Activated T-cell treated with anti-CD3 and anti-CD28 coated beads for 24 hours (primary cell): ENCODE data around the gene CRYGN.

Source experiments
- DNase-seq: peaks from one replicate; pipeline ENCODE4 v3.0.0-alpha.2; 2020; ENCODE audit warnings: low read depth

The CRYGN gene

DNA sequence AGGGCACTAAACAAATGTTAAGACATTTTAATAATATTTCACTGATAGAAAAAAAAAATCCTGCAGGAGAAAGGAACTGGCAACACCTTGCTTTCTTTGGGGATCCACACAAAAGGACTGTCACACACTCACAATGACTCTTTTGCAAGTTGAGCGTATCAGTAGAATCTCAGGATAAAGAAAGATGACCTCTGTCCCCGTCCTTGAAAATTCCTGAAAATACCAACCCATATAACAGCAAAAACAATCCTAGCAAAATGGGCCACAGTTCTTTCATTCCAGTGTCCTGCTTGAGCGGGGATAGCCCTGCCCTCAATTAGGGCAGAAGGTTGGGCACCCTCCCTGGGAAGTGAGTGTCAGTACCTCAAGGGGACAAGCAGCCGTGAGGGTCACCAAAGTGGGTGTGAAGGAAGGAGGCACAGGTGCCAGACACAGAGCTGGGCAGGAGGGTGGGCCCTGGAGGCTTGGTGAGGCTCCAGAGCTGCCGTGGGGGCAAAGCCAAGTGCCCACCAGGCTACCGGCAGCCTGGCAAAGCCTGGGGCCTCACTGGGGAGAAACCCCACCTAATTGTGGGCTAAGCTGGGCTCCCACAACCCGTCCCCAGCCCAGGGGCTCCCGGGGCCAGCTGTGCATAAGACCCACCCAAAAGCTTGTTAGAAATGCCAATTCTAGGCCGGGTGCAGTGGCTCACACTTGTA lies 32.9 kb downstream of the CRYGN start:
- DNase-seq: no peak

DNA sequence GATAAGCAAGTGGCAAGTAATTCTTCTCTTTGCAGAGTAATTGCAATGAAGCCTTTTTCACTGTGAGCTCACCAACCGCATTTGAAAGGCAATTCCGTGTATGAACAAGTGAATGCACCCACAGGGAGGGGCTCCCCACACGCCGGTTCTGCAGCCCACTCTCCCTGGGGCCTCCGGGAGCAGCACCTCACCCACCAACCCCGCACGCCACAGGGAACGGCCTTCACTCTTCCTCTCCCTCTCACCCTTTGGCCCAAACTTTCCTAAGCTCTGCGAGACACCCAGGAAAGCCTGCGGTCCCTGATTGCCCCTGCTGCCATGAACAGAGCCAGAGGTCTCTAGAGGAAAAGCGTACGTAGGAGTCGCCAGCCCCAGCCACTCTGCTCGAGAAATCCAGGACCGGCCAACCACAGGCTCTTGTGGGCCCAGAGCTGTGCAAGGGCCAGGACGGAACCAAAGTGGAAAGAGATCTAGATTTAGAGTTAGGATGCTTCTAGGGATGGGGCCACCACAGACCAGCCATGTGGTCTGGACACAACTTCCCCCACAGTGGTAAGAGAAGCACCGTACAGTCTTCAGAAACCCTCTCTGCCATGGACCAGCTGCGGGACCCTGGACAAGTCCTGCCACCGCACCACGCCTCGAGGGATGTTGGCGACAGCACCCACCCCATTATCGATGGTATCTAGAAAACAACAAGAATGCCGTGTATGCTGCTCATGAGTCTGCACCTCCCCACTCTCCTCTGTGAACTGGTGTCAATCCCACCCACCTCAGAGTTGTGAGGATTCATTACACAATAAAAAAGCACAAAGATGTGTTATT lies 33.7 kb downstream of the CRYGN start:
- DNase-seq: no peak

DNA sequence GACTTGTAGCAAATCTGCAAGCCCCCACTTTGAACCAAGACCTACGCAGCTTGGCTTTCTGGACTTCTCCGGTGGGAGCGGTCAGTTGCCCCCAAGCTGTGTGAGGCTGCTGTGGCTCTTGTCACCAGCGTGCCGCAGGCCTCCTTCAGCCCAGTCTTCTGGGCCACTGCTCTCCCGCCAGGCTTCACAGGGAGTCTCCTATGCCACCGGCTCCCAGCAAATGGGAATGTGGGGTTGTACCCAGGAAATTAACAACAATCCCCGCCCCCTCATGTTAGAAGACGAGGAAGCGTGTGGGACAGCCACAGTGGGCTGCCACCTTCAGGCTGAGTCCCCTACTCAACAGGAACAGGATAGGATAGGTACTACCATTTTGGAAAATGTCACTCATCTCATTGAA lies 34.4 kb downstream of the CRYGN start:
- DNase-seq: no peak

DNA sequence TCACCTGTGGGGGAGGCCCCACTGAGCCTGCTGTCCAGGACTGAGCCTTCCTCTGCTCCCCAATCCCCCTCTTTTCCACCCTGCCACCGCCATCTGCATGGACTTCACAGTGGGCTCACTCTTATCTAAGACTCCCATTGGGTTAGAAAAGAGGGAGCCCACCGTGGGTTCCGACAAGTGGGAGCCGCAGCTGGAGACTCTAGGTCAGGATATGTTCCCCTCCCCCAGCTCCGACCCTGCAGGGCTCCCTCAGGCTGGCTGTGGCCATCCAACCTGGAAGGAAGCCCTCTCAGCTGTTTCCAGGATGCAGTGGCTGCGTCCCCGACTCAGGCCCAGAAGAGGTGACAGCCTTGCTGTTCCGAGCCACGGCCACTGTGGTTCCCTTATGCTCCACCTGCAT lies 34.9 kb downstream of the CRYGN start:
- no peak for DNase-seq

DNA sequence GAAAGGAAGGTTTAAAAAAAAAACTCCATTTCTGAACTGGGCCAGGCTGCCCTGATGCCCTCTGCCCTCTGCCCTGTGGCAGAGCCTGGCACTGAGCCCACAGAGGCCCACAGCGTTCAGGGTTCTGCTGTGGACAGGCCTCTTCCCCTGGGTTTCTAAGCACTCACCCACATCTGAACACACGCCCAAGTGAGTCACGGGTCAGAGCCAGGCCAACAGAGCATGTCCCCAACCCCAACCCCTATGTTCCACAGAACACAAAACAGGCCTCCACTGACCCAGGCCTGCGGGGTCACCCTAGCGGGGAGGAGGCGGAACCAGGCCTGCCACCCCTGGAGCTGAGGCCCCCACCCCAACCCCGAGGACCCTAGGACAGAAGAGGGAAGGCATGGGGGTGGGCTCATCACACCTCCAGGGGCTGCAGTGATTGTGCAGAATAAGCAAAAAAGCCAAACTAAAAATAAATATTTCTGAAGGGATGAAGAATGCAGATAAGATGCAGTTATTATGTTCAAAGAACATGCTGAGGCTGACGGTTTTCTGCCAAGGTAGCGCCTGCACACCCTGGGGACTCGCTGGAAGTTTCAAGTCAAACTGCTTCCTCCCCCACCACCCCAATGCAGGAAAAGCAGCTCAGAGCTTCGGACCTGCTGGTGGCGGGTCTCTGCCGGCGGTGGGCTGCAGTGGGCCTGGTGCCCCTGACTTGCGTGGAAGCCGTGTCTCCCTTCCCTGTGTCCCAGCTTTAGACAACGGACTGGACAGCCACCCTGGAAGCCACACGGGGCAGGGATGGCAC lies 35.5 kb downstream of the CRYGN start:
- no peak for DNase-seq

DNA sequence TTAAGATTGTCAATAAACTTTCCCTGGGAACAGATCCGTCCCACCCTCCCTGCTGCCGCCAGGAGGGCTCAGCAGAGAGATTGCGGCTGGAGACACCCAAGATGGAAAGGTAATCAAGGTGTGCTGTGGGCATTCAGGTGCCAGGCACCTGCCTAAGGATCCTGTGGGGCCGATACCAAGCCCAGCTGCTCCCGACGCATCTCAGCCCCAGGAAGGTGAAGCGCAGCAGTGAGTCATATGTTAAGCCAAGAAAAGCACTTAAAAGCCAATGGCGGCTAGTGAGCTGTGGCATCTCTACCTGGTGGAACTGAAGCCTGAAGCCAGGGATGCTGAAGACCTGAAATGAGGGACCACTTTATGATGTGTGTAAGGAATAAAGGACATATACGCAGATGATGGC lies 36.2 kb downstream of the CRYGN start:
- DNase-seq: no peak

DNA sequence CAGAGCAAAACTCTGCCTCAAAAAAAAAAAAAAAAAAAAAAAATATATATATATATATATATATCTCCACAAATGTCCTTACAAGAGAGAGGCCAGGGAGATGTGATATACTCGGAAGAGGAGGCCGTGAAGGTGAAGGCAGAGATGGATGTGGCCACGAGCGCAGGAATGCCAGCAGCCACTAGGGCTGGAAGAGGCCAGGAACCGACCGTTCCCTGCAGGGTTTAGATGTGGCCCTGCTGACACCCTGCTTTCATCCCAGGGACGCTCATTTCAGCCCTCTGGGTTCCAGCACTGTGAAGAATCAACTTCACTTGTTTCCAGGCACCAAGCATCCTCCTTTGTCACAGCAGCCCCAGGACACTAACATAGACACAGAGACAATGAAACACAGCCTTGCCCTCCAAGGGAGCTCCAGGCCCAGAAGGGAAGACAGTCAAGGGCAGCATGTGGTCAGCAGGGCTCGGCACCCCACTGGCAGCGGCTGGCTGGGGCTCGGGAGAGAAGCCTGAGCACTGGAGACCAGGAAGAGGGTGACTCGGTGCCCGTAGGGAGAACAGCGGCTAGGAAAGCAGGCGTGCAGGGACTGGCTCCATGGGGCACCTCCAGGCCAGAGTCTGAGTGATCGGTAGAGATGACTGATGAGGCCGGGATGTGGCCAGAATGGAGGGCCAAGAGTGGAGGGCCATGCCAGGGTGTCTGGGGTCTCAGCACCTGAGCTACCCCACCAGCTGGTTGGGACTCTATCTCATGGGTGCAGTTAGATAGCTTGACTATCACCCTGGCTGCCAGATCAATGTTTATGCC lies 37.7 kb downstream of the CRYGN start:
- DNase-seq: no peak

DNA sequence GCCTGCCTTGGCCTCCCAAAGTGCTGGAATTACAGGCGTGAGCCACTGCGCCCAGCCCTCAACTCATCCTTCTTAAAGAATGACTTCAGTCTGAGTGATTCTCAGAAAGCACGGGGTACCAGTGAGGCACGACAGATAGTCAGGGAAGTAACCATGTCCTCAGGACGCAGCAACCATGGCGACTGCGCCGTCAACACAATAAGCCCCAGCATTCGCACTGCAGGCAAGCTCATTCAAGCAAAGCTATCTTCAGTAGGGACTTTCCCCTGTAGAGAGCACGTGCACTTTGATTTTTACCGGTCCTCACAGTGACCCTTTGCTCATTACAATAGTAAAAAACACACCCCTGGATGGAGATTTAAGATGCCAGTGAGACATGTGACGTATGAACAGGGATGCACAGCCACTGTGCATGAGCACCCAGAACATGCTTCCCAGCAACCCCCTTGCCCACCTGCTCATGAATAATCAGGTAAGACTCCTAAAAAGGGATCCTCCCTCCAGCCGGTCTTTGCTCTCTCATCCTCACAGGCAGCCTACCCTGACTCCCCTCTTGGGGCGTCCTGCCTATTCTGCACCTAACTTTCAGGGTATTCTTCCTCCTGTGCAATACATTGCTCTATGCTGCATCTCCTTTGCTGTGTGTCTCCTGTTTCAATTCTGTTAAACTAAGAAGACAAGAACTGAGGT lies 39.2 kb downstream of the CRYGN start:
- DNase-seq: no peak

DNA sequence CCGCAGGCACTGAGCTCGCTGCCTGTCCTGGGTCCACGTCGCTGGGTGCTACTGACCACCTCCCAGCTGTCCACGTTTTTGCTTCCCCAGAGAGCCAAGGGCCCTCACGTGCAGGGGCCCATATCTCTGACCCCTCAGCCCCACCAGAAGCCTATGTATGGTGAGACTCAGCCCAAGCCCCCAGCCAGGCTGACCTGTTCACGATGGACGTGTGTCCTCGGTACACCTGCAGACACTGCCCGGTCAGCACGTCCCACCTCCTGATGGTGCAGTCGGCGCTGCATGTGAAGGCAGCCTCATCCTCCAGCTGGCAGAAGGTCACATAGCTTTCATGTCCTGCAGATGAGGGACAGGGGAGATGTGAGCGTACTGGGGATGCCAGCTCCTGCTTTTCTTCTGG lies 40.0 kb downstream of the CRYGN start:
- no peak for DNase-seq

DNA sequence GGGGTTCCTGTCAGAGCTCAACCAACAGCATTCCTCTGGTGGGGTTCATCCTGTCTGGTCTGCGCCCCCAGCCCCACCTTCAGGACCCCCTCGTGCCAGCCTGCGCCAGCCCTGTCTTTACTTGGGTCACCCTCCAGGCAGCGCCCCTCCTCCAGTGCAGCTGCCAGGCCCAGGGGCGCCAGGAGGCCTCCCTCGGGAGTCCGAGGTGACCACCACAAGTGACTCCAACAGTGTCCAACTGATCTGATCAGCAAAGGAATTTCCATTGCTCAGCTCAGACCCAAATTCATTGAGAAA lies 40.7 kb downstream of the CRYGN start:
- DNase-seq: no peak

DNA sequence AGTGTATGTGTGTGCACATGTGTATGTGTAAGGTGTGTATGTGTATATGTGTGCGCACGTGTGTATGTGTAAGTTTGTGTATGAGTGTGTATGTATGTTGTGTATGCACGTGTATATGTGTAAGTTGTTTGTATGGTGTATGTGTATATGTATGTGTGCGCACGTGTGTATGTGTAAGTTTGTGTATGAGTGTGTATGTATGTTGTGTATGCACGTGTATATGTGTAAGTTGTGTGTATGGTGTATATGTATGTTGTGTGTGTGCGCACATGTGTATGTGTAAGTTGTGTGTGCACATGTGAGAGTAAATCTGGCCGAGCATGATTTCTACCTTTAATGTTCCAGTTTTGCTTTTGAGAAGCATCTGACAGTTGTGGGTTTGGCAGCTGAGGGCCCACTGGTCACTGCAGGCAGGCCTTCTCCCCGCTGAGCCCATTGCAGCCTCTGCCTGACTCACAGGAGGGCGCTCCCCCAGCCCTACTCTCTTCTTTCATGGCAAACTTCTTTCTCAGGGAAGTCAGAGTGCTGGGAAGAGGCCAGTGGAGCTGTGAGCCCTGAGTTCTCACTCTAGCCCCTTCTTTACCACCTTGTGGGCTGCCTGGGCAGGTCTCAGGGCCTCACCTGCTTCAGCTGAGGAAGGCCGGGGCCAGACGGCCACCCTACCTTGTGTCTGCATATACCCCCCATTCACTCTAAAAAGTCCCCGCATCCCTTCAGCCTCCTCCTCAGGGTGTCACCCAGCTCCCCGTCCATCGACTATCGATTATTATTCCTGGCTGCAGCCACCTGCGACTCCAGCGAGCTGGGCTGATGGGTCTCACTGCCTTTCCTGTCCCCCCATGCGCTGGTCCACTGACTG lies 41.3 kb downstream of the CRYGN start:
- DNase-seq: no peak

DNA sequence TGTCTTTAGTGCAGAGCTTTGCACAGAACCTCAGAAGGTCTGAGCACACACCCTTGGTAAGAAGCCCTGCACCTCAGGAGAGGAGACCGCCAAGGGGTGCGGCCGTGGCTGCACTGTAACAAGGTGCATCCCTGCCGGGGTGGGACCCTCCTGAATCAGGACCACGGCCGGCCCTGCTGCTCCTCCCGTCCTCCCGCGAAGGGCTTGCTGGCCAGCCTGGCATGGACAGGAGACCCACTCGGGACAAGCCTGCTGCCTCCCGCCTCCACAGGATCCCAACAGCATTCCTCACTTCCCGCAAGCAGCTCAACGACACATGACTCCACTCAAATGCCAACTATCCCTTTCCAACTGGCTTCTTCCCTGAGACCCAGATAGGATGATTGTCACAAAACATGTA lies 42.9 kb downstream of the CRYGN start:
- no peak for DNase-seq

DNA sequence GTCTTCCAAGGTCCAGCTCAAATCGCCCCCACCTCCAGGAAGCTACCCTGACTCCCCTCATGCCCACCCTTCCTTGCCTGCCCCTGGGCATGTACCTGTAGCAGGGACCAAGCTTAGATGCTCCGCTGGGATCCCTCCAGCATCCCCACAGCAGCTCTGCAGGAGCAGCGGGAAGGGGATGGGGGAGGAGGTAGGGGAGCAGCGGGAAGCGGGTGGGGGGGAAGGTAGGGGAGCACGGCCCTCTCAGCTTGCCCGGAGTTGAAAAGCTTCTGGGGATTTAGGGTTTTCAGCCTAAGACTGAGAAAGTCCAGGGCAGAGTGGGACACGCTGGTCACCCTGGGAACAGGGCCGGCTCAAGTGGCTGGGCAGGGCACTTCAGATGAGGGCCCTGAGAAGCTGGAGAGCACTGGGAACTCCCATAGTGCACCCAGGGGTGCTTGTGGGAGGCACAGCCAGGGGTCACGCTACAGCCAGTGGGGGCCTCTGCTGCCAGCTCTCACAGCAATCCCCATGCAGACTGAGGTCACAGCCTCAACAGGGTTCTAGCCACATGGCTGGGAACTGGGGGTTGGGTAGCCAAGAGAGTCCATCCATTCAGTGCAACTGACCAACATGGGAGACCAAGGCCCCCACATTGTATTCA lies 43.5 kb downstream of the CRYGN start:
- no peak for DNase-seq

DNA sequence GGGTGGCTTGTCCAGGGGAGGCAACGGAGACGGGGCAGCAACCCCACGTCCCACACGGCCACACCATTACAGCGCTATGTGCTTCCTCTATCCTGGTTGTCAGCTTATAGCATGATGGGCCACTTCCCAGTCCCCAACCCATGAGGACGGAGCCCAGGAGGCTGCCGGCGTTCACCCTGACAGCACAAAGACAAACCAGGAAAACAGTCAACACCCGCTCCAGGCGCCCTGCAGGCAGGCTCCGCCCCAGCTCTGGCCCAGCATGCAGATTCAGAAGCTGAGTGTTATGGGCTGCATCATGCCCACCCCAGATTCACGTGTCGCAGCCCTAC lies 44.9 kb downstream of the CRYGN start:
- no peak for DNase-seq

DNA sequence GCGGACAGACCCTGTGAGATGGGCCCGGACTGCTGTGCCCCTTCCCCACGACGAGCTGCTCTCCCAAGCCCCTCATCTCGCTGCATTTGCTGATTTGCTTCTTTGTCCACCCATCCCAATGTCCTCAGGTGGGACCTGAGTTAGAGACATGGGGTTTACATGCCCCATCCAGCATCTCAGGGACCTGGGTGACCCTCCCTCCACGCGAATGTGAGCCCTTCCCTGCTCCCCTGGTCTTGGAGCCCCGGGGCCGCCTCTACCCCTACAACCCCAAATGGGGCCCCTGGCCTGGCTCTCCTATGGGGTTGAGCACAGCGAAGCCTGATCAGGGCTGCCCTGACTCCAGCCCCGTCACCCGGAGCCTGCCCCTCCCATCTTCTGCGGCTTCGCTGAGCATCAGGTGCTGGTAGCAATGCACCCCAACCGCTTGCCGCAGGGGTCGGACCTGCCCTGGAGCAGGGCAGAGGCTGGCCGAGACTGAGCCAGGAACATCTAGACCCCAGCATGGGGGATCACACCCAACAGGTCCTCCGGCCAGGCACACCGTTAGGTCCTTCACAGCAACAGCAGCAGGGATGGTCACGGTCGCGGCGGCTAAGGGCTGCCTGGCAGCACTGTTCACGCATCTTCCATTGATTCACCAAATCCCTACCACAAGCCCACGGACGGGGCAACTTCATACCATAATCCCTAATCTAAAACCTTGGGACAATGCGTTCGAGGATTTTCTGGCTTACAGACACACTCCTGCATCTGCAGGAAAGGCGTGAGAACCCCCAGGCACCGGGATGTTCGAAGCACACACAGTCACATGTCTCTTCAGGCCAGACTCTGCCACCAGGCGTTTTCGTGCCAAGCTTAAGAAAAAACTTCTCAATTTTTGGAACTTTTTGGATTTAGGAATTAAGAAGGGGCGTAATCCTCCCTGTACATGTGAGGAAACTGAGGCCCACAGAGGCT lies 45.6 kb downstream of the CRYGN start:
- no peak for DNase-seq

DNA sequence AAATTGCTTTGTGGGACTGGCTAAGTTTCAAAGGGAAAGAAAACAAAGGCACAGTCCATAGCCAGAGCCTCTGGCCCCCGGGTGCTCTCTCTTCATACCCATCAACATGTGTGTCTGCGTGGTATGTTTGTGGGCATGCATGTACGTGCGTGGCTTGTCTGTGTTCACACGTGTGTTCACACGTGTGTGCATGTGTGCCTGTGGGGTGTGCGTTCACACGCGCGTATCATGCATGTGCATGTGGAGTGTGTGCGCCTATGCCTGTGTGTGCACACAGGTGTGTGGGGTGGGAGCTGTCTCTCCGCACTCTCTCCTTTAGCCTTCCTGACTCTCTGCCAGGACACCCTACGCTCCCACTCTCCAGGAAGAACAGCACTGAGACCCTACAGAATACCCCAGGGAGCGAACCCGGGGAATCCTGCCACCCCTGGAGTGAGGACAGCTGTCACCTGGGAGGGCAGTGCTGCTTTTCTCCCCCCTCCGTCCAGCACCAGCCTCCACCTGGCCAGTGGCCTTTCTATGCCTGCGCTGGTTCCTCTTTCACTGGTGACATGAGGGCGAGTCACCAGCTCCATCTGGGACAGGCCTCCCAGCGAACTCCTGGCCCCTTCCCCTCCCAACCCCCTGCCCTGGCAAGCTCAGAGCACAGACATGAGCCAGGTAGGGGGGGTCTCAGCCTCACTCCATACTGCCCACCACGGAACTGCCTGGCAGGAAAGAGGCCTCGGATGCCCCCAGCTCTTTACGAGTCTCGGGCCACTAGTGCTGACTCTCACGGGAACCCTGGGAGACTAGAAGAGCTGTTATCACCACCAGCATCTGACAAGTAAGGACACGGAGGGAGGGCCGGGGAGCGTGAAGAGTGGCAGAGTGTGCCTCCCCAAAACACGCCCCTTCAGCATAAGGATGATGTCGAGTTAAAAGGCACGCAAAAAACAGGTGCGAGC lies 46.6 kb downstream of the CRYGN start:
- DNase-seq: no peak

DNA sequence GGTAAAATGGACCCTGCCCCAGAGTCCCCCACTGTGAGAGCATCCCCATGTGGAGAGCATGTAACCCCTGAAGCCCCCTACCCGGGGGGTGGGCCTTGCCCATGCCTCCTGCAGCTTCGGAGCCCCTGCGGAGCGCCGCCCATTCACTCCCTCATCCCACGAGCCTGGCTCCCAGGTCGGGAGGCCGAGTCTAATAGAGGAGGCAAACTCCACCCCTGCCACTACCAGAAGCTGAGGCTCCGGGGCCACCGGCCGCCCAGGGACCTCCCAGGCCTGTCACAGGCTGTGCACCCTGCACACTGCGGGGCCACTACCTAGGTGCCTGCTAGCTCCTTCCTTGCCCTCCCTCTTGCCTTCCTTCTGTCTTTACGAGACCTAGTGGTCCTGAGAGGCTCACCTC lies 47.5 kb downstream of the CRYGN start:
- no peak for DNase-seq

DNA sequence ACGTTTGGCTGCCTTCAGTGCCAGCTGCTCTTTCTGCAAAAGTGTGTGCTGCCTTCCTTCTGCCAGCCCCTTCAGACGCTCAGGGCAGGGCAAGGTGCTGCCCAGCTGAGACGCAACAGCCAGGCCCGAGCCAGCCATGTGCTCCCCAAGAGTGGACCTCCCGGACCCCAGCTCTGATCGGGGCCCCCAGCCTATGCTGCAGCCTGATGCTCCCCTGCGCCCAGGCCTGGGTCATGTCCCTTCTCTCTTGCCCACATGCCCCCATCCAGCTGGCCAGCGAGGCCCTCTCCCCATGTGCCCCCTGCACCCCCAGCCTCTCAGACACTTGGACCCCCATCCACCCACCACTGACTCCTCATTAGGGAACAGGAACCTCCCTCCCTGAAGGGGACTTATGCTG lies 47.9 kb downstream of the CRYGN start:
- no peak for DNase-seq
